ENCODE results near the gene CCDC92B. TPM values are rescaled to one million over a fixed set of nuclear protein-coding genes. Genes with fewer than 3 reads are reported as not detected.

The CCDC92B gene
- total RNA-seq, 1 donor, result not detected

DNA sequence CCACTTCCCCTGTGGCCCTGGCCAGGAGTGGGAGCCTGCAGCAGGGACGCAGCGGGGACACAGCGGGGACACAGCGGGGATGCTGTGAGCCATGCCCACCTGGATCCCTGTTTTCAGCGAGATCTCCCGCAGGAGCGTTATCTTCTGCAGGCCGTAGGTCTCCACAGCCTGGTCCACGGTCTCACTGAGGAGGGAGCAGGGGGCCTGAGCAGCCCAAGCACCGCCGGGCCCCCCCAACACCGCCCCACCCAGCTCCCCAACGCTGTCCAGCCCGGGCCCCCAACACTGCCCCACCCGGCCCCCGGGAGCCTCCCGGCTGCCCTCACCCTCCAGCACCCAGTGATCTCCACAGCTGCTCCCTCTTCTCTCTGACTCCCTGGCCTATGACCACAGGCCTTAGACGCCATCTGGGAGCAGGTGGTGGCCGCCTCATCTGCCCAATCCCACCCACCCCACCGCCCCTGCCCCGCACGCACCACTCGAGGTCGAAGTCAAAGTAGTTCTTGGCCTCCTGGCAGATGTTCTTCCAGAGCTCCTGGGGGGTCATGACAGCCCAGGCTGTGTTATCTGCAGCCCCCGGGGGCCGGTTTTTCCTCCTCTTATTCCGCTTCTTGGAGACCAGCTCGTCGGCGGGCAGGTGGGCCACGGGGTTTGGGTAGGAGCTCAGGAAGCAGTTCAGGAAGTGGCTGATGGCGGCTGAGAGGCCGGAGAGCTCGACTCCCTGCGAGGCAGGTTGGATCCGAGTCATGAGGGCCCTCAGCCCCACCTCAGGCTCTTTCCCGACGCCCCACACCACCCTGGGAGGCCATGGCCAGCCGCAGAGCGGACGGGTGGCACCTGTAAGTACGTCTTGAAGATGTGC is 54.8 kb downstream of the CCDC92B start:
- no peak overlapping the region for H3K4me3 ChIP-seq (ENCODE audit: low read depth, low read length)
- TF ChIP-seq, protein P1, sequence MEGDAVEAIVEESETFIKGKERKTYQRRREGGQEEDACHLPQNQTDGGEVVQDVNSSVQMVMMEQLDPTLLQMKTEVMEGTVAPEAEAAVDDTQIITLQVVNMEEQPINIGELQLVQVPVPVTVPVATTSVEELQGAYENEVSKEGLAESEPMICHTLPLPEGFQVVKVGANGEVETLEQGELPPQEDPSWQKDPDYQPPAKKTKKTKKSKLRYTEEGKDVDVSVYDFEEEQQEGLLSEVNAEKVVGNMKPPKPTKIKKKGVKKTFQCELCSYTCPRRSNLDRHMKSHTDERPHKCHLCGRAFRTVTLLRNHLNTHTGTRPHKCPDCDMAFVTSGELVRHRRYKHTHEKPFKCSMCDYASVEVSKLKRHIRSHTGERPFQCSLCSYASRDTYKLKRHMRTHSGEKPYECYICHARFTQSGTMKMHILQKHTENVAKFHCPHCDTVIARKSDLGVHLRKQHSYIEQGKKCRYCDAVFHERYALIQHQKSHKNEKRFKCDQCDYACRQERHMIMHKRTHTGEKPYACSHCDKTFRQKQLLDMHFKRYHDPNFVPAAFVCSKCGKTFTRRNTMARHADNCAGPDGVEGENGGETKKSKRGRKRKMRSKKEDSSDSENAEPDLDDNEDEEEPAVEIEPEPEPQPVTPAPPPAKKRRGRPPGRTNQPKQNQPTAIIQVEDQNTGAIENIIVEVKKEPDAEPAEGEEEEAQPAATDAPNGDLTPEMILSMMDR (IDR thresholded peaks at IDR 0.05; ENCODE audit: insufficient read depth, low read length), result no peak
- no peak for DNase-seq (ENCODE audit: low read depth)

DNA sequence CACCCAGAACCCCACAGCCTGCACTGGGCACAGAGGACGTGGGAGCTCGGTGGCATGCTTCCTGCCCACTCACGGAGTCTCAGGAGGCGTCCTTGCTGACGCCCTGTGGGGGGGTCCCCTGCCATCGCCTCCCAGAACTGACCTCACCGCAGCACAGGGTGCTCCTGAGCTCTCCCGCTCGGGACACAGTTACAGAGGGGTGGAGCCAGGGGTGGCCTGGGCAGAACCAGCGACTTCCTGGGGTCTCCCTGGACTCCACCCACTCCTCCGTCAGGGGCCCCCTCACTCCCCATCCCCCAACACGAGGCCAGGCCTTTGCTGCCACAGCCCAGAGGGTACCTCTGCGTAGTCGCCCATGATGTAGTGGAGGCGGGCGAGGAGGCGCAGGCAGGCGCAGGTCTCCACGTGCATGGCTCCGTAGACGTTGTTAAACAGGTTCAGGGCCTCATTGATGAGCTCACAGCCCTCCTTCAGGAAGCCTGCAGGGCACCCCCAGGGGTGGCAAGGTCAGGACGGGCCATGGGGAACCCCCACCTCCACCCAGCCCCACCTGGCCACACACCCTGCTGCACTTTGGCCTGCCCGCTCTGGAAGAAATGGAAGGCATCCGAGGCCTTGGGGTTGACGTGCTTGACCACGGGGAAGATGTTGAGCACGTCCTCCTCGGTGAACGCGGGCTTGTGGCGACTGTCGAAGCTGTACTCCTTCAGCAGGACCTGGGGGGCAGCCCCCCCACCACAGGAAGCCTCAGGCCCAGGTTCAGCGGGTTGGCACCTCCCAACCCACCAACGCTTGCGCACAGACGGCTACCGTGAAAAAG is 55.7 kb downstream of the CCDC92B start:
- no peak overlapping the region for H3K4me3 ChIP-seq (ENCODE audit: low read depth, low read length)
- TF ChIP-seq, protein P1 (IDR thresholded peaks at IDR 0.05; ENCODE audit: insufficient read depth, low read length), result no peak
- no peak for DNase-seq (ENCODE audit: low read depth)

DNA sequence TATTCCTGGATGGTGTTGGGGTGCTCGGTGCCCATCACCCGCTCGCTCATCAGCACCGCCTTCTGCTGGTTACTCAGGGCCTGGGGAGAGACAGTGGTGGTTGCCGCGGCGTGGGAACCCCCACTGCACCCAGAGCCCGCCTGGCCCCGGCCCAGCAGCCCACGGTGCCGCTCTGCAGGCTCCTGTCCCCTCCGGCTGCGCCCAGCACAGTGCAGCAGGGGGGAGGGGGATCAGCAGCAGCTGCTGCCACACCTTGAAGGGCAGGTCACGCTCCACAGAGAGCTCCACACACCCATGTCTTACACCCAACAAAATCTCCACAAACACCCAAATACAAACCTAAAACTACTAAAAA is 56.7 kb downstream of the CCDC92B start:
- no peak for DNase-seq (ENCODE audit: low read depth)
- TF ChIP-seq, protein P1 (IDR thresholded peaks at IDR 0.05; ENCODE audit: insufficient read depth, low read length), result no peak
- no peak overlapping the region for H3K4me3 ChIP-seq (ENCODE audit: low read depth, low read length)

DNA sequence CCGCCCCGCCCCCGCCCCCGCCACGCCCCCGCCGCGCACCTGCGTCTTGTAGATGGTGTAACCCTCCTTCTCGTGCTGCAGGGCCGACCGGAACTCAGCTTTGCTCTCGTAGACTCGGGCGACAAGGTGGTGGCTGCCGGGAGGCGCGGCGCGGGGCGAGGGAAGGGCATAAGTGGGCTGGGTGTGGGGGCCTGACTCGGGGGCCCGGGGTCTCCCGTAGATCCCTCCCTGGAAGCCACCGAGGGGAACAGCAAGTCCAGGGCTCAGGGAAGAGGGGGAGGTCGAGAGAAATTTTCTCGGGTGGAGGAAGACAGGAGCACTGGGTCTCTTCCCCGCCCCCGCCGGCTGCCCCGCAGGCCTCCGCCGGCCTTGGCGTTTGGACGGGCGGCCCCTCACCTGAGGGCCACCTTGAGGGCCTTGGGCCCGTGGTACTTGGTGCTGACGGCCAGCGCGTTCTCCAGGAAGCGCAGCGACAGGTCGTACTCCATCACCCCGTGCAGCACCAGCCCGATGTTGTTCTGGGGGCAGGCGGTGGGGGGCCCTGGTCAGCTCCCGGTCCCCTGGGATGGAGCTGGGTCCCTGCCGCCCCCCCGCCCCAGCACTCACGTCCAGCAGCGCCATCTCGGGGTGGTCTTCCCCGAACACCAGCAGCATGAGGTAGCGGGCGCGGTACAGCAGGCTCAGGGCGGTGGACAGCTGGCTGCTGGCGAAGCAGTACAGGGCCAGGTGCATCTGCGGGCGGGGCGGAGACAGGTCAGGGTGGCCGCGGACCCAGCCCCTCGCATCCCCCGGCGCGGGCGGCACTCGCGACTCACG is 57.3 kb downstream of the CCDC92B start:
- DNase-seq (ENCODE audit: low read depth), result no peak
- TF ChIP-seq, protein P1 (IDR thresholded peaks at IDR 0.05; ENCODE audit: insufficient read depth, low read length), result no peak
- no peak overlapping the region for H3K4me3 ChIP-seq (ENCODE audit: low read depth, low read length)

DNA sequence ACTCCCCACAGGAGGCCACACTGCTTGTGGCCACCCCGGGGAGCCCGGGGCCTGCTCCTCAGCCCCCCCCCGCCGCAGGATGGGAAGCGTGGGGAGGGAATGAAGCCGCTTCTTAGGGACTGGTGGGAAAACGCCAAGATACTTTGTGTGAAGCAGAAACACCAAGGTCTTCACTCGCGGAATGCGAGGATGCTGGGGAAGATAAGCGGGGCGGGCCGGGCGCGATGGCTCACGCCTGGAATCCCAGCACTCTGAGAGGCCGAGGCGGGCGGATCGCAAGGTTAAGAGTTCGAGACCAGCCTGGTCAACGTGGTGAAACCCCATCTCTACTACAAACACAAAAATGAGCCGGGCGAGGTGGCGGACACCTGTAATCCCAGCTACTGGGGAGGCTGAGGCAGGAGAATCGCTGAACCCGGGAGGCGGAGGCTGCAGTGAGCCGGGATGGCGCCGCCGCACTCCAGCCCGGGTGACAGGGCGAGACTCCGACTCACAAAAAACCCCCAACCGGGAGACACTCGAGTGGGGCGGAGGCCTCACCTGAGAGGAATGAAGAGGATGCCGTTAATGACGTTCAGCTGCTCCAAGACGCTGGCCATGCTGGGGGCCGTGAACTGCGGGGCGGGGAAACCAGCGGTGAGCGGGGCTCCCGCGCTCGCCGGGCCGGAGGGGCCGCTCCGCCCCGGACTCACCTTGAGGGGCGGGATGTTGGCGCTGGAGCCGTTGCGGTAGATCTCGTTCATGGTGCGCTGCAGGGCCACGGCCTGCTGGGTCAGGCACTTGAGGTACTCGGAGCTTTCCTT is 58.2 kb downstream of the CCDC92B start:
- no peak overlapping the region for H3K4me3 ChIP-seq (ENCODE audit: low read depth, low read length)
- TF ChIP-seq, protein P1 (IDR thresholded peaks at IDR 0.05; ENCODE audit: insufficient read depth, low read length), result no peak
- no peak for DNase-seq (ENCODE audit: low read depth)
